K562 (cell line): ENCODE measurements around the gene PLEKHH2. TPM values are rescaled to one million over a fixed set of nuclear protein-coding genes. Genes with fewer than 3 reads are reported as not detected.

Experiments
- ARNT ChIP-seq, 2 experiments: fragments of 450-650 bp; IDR thresholded peaks; 2 replicates each; pipeline ENCODE4 v1.6.1; 2016; ENCODE audit warnings: mild to moderate bottlenecking in 1 of 2
- HMG20B ChIP-seq: fragments of 250-450 bp; sonication (Bioruptor Pico); IDR thresholded peaks from 2 replicates; pipeline ENCODE4 v1.5.0; 2021; ENCODE audit warnings: mild to moderate bottlenecking
- KLF13 ChIP-seq: fragments of 450-650 bp; IDR thresholded peaks from 2 replicates; pipeline ENCODE4 v1.6.1; 2016; ENCODE audit warnings: missing genetic modification characterization, low read depth, mild to moderate bottlenecking, missing compliant biosample characterization, moderate library complexity, borderline replicate concordance
- MCM7 ChIP-seq, 2 experiments: fragments of 450-650 bp; IDR thresholded peaks; 2 replicates each; pipeline ENCODE4 v1.6.1; 2016 to 2018
- PHB ChIP-seq: fragments of 250-450 bp; sonication (Bioruptor Pico); IDR thresholded peaks from 2 replicates; pipeline ENCODE4 v1.5.0; 2021
- RB1 ChIP-seq: fragments of 450-650 bp; IDR thresholded peaks from 2 replicates; pipeline ENCODE4 v1.6.1; 2017; ENCODE audit warnings: low read depth, mild to moderate bottlenecking
- RBM34 ChIP-seq: fragments of 200-400 bp; formaldehyde crosslinking; IDR thresholded peaks from 2 replicates; pipeline ENCODE4 v1.6.1; 2018; ENCODE audit warnings: low read length, borderline replicate concordance; ENCODE audit not compliant: insufficient read depth
- SMARCA5 ChIP-seq: fragments of 450-650 bp; IDR thresholded peaks from 2 replicates; pipeline ENCODE4 v1.6.1; 2016
- SREBF1 ChIP-seq: fragments of 150-350 bp; IDR thresholded peaks from 2 replicates; pipeline ENCODE4 v1.6.1; 2014; ENCODE audit warnings: antibody characterized with exemption, low read depth, low read length, borderline replicate concordance
- SUPT5H ChIP-seq: fragments of 450-650 bp; IDR thresholded peaks from 2 replicates; pipeline ENCODE4 v1.6.1; 2016
- TFAM ChIP-seq: fragments of 250-450 bp; sonication (Bioruptor Pico); conservative IDR thresholded peaks from 2 replicates; pipeline ENCODE4 v1.5.0; 2021; ENCODE audit warnings: mild to moderate bottlenecking, moderate library complexity
- TGIF2 ChIP-seq: sonication (generic); formaldehyde crosslinking; IDR thresholded peaks from 2 replicates; pipeline ENCODE4 v1.8.1; 2022; ENCODE audit warnings: mild to moderate bottlenecking, missing genetic modification reagents, moderate library complexity
- ZNF589 ChIP-seq: fragments of 200-800 bp; sonication (Bioruptor generic); IDR thresholded peaks from 2 replicates; pipeline ENCODE4 v1.6.1; 2016; ENCODE audit warnings: low read depth, missing genetic modification characterization, missing compliant biosample characterization
- polyA plus RNA-seq, 8 experiments: library from polyadenylated mRNA; depleted of rRNA in 4 of 8; stranded (reverse) in 5 of 8; unstranded in 3 of 8; fragments of >200 nt; fragmentation: Nextera tagmentation in 2 of 8; fragmentation: Illumina TruSeq in 1 of 8; extraction: Ambion mirVana in 2 of 8; extraction: Trizol in 1 of 8; gene quantifications; 2 replicates each; pipeline versions ENCODE4 v1.2.1 to v1.2.3, GENCODE V29; 2011 to 2014; ENCODE audit warnings: inconsistent platforms in 1 of 8, missing spikeins in 1 of 8
- total RNA-seq, 7 experiments: library from RNA; depleted of rRNA in 6 of 7; stranded (reverse); fragments of >200 nt in 6 of 7; fragmentation: Illumina TruSeq in 2 of 7; extraction: Trizol in 2 of 7; gene quantifications; 2 replicates each; pipeline versions ENCODE4 v1.2.1 to v1.2.3, GENCODE V29; 2011 to 2021; ENCODE audit warnings: low replicate concordance in 1 of 7
- TF ChIP-seq, protein P1 (sequence below): sonication (generic); formaldehyde crosslinking; IDR thresholded peaks from 2 replicates; pipeline ENCODE4 v1.8.0; 2023; ENCODE audit warnings: mild to moderate bottlenecking, missing genetic modification reagents
- TF ChIP-seq, protein P2 (sequence below): fragments of 450-650 bp; formaldehyde crosslinking; IDR thresholded peaks from 2 replicates; pipeline ENCODE4 v1.4.0; 2020; ENCODE audit warnings: mild to moderate bottlenecking, moderate library complexity
- TF ChIP-seq, protein P3 (sequence below): fragments of 450-650 bp; IDR thresholded peaks from one replicate; pipeline ENCODE4 v1.6.1; 2018; ENCODE audit warnings: mild to moderate bottlenecking, moderate library complexity; ENCODE audit not compliant: partially characterized antibody
- TF ChIP-seq, protein P4 (sequence below): fragments of 250-450 bp; sonication (Bioruptor Pico); IDR thresholded peaks from 2 replicates; pipeline ENCODE4 v1.5.0; 2020; ENCODE audit warnings: mild to moderate bottlenecking
- TF ChIP-seq, protein P5 (sequence below): fragments of 250-450 bp; sonication (Bioruptor Pico); IDR thresholded peaks from 2 replicates; pipeline ENCODE4 v1.4.0; 2020; ENCODE audit warnings: mild to moderate bottlenecking

The PLEKHH2 gene
- total and polyA plus RNA-seq, 9 of the 15 experiments (the other 6 are each of a cell fraction or from before 2014, with no cell fraction given), result 0.77 to 13.5 (median 2.7) TPM

DNA sequence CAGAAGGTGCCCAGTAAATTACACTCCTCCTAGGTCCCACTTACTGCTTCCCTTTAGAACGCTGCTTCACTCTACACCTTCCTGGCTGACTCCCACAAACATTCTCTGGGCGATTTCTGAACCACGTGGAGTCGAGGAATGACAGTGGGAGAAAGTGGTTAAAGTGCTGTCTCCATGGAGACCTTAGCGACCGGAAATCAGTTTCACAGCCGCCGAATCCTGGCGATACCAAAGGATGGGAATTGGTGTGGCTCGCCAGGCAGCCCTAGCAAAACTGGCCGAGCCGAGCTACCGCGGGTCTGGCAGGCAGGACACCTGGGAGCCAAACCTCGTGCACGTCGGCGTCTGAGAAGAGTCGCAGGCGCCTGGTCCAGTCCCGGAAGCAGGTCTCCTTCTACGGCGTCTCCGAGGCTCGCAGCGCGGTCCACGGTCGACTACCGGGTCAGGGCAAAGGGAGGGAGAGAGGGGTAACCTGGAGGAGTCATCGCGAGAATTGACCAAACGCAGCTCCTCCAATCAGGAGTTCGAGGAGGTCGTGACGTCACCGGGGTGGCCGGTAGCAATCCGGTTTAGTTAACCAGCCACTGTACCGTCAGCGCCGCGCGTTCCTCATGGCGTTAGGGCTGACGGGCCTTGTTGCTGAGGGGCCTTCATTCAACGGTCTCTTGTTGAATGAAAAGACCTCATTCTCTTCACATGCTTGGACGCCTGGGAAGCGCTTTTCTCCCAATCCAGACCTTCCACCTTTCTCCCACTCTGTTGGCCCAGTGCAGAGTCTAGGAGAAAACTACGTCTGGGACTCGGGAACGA lies 41.3 kb upstream of the PLEKHH2 start, which contains the start of gene THADA (continued):
- TF ChIP-seq, protein P1, sequence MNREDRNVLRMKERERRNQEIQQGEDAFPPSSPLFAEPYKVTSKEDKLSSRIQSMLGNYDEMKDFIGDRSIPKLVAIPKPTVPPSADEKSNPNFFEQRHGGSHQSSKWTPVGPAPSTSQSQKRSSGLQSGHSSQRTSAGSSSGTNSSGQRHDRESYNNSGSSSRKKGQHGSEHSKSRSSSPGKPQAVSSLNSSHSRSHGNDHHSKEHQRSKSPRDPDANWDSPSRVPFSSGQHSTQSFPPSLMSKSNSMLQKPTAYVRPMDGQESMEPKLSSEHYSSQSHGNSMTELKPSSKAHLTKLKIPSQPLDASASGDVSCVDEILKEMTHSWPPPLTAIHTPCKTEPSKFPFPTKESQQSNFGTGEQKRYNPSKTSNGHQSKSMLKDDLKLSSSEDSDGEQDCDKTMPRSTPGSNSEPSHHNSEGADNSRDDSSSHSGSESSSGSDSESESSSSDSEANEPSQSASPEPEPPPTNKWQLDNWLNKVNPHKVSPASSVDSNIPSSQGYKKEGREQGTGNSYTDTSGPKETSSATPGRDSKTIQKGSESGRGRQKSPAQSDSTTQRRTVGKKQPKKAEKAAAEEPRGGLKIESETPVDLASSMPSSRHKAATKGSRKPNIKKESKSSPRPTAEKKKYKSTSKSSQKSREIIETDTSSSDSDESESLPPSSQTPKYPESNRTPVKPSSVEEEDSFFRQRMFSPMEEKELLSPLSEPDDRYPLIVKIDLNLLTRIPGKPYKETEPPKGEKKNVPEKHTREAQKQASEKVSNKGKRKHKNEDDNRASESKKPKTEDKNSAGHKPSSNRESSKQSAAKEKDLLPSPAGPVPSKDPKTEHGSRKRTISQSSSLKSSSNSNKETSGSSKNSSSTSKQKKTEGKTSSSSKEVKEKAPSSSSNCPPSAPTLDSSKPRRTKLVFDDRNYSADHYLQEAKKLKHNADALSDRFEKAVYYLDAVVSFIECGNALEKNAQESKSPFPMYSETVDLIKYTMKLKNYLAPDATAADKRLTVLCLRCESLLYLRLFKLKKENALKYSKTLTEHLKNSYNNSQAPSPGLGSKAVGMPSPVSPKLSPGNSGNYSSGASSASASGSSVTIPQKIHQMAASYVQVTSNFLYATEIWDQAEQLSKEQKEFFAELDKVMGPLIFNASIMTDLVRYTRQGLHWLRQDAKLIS (CRISPR knock-in tag), result peak; percentile 97
- TF ChIP-seq ARNT (IDR thresholded peaks at IDR 0.05) (peak in 1 of 2 experiments; percentile 22; a peak in 1 of 4 replicates), TGIF2 (peak; percentile 92; the same call in 1 of the 2 replicates), RB1 (peak; percentile 41; the same call in 1 of the 2 replicates), RBM34 (no peak), TFAM (no peak), MCM7 (IDR thresholded peaks at IDR 0.05) (no peak), SREBF1 (no peak), PHB (CRISPR knock-in tag) (0 out of 2 replicates have a peak, but pooled peaks have one; percentile 33), HMG20B (CRISPR knock-in tag) (no peak), SUPT5H (peak; percentile 99), KLF13 (no peak), SMARCA5 (no peak), ZNF589 (CRISPR knock-in tag) (no peak)
- TF ChIP-seq, protein P2, sequence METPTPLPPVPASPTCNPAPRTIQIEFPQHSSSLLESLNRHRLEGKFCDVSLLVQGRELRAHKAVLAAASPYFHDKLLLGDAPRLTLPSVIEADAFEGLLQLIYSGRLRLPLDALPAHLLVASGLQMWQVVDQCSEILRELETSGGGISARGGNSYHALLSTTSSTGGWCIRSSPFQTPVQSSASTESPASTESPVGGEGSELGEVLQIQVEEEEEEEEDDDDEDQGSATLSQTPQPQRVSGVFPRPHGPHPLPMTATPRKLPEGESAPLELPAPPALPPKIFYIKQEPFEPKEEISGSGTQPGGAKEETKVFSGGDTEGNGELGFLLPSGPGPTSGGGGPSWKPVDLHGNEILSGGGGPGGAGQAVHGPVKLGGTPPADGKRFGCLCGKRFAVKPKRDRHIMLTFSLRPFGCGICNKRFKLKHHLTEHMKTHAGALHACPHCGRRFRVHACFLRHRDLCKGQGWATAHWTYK (CRISPR knock-in tag), result no peak
- TF ChIP-seq, protein P3, sequence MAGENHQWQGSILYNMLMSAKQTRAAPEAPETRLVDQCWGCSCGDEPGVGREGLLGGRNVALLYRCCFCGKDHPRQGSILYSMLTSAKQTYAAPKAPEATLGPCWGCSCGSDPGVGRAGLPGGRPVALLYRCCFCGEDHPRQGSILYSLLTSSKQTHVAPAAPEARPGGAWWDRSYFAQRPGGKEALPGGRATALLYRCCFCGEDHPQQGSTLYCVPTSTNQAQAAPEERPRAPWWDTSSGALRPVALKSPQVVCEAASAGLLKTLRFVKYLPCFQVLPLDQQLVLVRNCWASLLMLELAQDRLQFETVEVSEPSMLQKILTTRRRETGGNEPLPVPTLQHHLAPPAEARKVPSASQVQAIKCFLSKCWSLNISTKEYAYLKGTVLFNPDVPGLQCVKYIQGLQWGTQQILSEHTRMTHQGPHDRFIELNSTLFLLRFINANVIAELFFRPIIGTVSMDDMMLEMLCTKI, result no peak
- TF ChIP-seq, protein P4, sequence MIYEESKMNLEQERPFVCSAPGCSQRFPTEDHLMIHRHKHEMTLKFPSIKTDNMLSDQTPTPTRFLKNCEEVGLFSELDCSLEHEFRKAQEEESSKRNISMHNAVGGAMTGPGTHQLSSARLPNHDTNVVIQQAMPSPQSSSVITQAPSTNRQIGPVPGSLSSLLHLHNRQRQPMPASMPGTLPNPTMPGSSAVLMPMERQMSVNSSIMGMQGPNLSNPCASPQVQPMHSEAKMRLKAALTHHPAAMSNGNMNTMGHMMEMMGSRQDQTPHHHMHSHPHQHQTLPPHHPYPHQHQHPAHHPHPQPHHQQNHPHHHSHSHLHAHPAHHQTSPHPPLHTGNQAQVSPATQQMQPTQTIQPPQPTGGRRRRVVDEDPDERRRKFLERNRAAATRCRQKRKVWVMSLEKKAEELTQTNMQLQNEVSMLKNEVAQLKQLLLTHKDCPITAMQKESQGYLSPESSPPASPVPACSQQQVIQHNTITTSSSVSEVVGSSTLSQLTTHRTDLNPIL, result no peak
- TF ChIP-seq, protein P5, sequence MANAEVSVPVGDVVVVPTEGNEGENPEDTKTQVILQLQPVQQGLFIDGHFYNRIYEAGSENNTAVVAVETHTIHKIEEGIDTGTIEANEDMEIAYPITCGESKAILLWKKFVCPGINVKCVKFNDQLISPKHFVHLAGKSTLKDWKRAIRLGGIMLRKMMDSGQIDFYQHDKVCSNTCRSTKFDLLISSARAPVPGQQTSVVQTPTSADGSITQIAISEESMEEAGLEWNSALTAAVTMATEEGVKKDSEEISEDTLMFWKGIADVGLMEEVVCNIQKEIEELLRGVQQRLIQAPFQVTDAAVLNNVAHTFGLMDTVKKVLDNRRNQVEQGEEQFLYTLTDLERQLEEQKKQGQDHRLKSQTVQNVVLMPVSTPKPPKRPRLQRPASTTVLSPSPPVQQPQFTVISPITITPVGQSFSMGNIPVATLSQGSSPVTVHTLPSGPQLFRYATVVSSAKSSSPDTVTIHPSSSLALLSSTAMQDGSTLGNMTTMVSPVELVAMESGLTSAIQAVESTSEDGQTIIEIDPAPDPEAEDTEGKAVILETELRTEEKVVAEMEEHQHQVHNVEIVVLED (CRISPR knock-in tag), result peak; percentile 38; the same call in 1 of the 2 replicates
